GM19023 (cell line): Measurements from ENCODE around the gene CLTRN.
"Not testable (repeated sequence)": the region's sequence is repeated elsewhere in the genome, so short reads cannot be mapped to it uniquely, and the experiment has no call there.

Experiments
- ATAC-seq: cut with Tn5 transposase; IDR thresholded peaks from one replicate; pipeline ENCODE4 v1.9.1; 2021; ENCODE audit warnings: mild to moderate bottlenecking, moderate library complexity; ENCODE audit not compliant: unreplicated experiment

The CLTRN gene

GRCh38 chrX:15664487-15665444, at the start of gene CLTRN:
Gene CLTRN (minus strand): TSS chrX:15664805. CDS start chrX:15664775, 30 bp downstream.
- ATAC-seq, result no peak

DNA sequence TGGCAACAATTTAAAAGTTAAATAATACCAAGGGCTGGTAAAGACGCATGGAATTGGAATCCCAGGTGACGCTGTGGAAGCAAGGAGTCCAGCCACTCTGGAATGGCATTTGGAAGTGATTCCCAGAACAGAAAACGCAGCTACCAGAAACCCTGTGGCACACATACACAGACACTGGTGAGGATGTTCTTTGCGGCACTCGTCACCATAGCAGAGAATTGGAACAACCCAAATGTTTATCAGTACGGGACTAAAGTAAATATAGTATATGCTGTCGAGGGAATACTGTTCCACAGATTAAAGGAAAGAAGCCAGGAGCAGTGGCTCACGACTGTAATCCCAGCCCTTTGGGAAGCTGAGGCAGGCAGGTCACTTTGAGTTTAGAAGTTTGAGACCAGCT, 39.7 kb upstream of the CLTRN start:
- not testable (repeated sequence) for ATAC-seq

- not testable (repeated sequence) for ATAC-seq
These were observed 39.2 kb upstream of the CLTRN start for GRCh38 chrX:15703809-15704208.

DNA sequence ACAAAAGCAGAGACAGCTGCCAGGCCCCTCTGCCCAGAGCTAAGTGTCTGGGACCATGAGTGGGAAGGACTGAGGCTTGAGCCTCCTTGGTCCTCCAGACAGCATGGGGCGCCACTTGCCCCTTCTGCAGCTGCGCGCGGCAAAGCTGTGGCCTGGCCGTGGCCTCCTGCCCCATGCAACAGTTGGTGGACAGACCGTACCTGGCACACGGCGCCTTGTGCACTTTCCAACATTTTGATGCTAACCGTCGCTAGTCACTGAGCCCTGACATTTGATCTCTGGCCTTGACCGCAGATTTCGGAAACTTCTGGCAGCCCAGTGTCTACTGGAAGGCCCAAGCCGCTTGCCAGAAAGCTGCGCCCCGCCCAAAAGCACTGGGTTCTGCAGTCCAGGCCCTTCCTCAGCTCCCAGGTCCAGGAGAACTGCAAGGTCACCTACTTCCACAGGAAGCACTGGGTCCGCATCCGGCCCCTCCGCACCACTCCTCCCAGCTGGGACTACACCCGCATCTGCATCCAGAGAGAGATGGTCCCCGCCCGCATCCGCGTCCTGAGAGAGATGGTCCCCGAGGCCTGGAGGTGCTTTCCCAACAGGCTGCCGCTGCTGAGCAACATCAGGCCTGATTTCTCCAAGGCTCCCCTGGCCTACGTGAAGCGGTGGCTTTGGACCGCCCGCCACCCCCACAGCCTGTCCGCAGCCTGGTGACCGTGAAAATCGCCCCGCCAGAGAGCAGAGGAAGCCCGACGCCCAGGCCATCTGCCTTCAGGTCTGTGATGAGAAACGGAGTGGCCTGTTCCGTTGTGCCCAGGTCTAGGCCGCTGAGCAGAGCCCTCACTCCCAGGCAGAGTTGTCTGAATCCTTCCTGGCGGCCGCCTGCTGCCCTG, 38.1 kb upstream of the CLTRN start:
- ATAC-seq, result no peak

GRCh38 chrX:15696516-15696915, 31.9 kb upstream of the CLTRN start:
- no peak for ATAC-seq

DNA sequence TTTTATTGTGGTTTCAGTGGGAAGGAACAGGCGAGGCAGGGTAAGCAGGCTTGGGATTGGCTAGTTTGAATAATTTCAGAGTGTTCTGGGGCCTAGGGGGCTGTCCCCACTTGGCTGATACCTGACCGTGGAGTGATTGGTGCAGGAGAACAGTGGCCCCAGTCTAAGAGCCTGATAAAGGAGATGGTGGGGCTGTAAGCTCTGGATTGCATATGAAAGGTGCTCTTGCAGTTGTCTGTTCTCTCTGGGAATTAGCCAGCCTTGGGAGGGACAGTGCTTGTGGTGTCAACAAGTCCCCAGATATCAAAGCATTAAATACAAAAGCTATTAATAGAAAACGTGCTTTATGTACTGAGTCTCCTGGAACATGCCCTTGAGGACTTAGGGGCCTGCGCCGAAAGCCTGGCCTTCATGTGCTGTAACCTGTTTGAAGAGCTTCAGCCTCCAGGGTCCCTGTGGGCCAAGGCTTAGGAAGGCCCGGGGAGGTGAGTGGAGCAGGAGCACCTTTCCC, 30.4 kb upstream of the CLTRN start:
- no peak for ATAC-seq

DNA sequence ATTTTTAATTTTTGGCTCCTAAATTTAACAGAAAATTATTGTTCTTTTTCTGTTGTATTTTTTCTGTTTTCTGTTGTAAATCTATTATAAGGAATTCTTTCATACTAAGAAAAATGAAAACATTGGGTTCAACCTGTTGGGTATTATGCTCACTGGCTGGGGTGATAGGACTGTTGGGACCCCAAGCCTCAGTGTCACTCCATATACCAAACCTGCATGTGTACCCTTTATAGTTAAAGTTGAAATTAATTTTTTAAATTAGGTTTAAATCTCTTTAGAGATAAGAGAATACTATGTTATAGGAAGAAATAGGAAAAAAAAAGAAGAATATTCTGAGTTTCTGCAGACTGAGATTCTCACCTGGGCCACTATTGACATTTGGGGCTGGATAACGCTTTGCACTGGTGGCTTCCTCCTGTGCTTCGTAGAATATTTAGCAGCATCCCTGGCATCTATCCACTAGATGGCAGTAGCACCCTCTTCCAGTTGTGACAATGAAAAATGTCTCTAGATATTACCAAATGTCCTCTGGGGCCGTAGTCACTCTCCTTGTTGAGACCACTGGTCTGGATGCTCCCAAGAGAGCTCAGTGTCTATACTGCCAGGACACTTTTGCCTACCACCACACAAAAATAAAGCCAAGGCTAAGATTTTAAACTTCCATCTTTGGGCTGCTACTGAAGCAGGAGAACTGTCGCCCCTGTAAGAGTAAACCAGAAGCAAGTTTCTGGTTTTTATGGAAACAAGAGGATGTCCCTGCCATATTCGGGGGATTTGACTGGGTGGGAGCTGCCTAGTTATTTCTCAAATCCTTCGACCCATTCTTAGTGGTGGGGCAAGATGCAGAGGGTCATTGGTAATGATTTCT, 22.4 kb upstream of the CLTRN start:
- ATAC-seq, result peak; percentile 79

DNA sequence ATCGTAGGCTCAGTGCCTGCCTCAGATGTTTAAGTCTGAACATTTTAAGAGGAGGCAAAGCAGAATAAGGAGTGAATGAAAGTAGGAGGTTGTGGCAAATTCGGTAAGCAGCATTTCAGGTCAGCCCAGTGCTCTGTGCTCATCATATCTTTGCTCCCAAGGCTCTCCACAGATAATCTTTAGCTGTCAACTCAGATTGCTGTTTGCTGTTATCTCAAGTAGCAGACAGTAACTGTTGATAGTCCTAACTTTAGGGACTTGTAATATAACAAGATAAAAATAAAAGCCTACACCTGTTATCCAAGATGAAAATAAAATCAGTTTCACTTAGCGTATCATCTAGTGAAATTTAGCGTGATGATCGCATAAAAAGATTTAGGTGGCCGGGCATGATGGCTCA, 18.6 kb upstream of the CLTRN start:
- ATAC-seq, result no peak

GRCh38 chrX:15681433-15681832, 16.8 kb upstream of the CLTRN start:
- no peak for ATAC-seq

GRCh38 chrX:15680401-15680800, 15.8 kb upstream of the CLTRN start:
- no peak for ATAC-seq

- no peak for ATAC-seq
These were observed 14.6 kb upstream of the CLTRN start for GRCh38 chrX:15679246-15679645.

- no peak for ATAC-seq
These were observed 13.7 kb upstream of the CLTRN start for GRCh38 chrX:15678339-15678738.

- ATAC-seq, result no peak
These were observed 12.3 kb upstream of the CLTRN start for GRCh38 chrX:15676886-15677285.

DNA sequence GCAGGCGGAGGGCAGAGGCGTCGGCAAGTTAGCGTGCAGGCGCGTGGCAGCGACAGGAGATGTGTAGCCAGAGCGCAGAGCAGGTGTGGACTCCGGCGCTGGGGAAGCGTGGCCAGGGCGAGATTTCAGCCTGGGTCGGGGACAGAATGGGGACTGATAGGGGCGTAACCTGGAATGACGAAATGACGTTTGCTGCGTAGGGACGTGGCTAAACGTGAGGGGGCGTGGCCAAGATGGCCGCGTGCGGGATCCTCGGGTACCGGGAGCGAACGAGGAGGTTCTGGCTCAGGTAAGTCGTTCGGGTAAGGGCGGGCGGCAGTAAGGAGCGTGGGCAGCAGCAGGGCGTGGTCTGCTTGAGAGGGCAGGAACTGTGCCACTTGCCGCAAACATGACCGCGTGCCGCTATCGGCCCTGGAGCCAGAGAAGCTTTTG, 10.9 kb upstream of the CLTRN start:
- peak; percentile 71 for ATAC-seq

DNA sequence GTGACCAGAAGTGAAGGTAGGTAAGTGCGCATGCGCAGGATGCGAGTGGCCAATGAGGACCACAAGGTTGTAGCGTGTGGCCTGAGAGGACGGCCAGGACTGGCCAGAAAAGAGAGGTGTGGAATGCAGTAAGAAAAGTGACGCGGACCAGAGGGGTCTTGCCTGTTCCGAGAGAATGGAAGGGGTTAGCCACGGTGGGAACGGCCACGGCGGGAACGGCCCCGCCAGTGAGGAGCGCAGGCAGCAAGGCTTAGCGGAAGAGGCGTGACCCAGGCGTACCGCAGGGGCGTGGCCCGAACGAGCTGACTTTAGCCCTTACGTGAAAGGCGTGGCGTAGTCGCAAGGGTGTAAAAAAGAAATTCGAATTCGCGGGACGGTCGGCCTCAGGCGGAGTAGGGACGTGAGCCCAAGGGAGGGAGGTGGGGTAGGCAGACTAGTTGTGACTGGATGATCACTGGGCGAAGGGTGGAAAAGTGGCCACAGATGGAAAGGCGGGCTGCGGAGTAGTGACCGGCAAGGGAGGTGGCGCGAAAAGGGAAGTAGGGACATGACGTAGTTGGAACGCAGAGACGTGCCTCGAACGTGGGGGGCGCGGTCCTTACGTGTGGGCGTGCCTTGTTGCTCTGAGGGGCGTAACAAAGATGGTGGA, 10.4 kb upstream of the CLTRN start:
- peak; percentile 86 for ATAC-seq

GRCh38 chrX:15674514-15674840, 9.9 kb upstream of the CLTRN start:
- no peak for ATAC-seq

DNA sequence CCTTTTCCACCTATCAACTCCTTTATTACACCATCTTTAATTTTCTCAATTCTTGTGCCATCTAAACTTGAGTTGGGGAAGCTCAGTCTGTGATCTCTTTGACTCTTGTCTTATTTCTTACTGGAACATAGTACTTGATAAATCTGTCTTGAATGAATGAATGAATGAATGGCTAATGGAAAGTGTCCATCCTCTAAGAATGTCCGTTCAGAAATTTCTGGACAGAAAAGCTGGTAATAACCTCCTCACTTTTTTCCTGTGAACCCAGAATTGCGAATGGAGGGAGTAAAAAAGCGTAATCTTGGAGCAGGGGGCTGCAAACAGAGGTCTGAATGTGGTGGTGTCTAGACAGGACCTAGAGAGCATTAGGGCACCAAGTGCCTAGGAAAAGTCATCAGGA, 9.4 kb upstream of the CLTRN start:
- no peak for ATAC-seq

DNA sequence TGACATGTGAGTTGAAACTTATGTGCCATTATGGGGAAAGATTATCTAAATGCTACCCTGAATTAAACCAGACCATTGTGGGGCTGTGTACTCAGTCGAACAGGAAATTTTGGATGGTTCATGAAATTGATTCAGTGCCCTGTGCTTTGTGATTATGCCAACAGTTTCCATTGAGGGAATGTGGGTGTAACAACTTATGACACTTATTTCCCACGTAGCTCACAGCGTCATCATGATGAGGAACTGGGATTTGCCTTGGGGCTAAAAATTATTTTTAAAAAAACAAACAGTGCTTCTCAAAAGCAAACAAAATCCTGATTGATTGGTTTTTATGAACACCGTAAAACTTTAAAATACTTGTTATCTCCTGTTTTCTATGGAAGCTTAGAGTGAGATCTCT, 8.3 kb upstream of the CLTRN start:
- no peak for ATAC-seq

GRCh38 chrX:15663439-15663838, 1.2 kb downstream of the CLTRN start:
- ATAC-seq, result no peak

DNA sequence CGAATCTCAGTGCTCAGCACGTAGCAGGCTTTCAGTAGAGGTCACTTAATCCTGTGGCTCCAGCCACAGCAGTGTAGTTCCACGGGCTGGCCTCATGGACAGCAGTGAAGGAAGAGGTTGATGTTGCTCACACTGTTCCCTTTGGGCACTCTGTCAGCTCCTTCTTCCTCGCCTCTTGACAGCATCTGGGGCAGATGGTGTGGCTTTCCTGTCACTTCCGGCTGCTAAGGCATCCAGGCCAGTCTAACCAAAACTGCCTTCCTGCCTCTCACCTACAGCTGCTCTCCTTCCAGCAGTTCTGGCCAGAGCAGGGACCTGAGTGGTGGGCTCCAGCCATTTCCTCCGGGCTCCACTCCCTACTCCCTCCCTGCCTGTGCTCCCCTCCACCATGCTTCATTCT, 9.8 kb downstream of the CLTRN start:
- not testable (repeated sequence) for ATAC-seq
